IMR-90 (cell line): ENCODE measurements around the gene ACOX2. TPM values are rescaled to one million over a fixed set of nuclear protein-coding genes. Genes with fewer than 3 reads are reported as not detected.

Source experiments
- ATAC-seq: fragments of 200-7000 bp; cut with Tn5 transposase; 2 replicates; pipeline ENCODE4 v1.9.1; 2020; ENCODE audit warnings: low read depth, mild to moderate bottlenecking, moderate library complexity
- BruUV-seq: library from RNA; stranded (reverse); fragments of 400-500 nt; replicated peaks from 2 replicates; lab custom pipeline; 2021; lab: Mats Ljungman, UMichigan
- CTCF ChIA-PET: fragments of 300-600 bp; formaldehyde crosslinking; extraction: SDS; loops from one replicate; lab custom pipeline; 2021; ENCODE audit warnings: antibody characterized with exemption; lab: Yijun Ruan, JAX
- POLR2A ChIA-PET: fragments of 300-600 bp; sonication (Branson Sonifier 250); formaldehyde crosslinking; loops from one replicate; lab custom pipeline; 2022; ENCODE audit warnings: antibody characterized with exemption; ENCODE audit not compliant: unreplicated experiment; lab: Charles Lee
- DNase-seq: peaks from one replicate; pipeline ENCODE4 v3.0.0; 2013
- H2AFZ ChIP-seq: replicated peaks from 2 replicates; pipeline ENCODE3; 2013; ENCODE audit warnings: low read length, mild to moderate bottlenecking; ENCODE audit not compliant: poor library complexity
- H2AK5ac ChIP-seq: 2 replicates; pipeline ENCODE4 v1.6.1; 2013; ENCODE audit warnings: low read depth, low read length, inconsistent platforms
- H2AK9ac ChIP-seq: replicated peaks from 2 replicates; pipeline ENCODE3; 2013; ENCODE audit warnings: mild to moderate bottlenecking, low read depth, low read length, moderate library complexity; ENCODE audit not compliant: poor library complexity
- H2BK120ac ChIP-seq: 2 replicates; pipeline ENCODE4 v1.6.1; 2013; ENCODE audit warnings: low read depth, low read length, inconsistent platforms
- H2BK15ac ChIP-seq: 3 replicates; pipeline ENCODE4 v1.6.1; 2013; ENCODE audit warnings: low read depth, low read length, inconsistent platforms
- H2BK20ac ChIP-seq: 2 replicates; pipeline ENCODE4 v1.6.1; 2013; ENCODE audit warnings: low read depth, mild to moderate bottlenecking, inconsistent platforms, low read length, moderate library complexity
- H2BK5ac ChIP-seq: 2 replicates; pipeline ENCODE4 v1.6.1; 2013; ENCODE audit warnings: mild to moderate bottlenecking, low read depth, low read length, inconsistent platforms; ENCODE audit not compliant: poor library complexity, severe bottlenecking
- H3K14ac ChIP-seq: replicated peaks from 2 replicates; pipeline ENCODE4 v1.6.1; 2013; ENCODE audit warnings: low read depth, low read length, inconsistent platforms
- H3K18ac ChIP-seq: 2 replicates; pipeline ENCODE4 v1.6.1; 2013; ENCODE audit warnings: low read depth, low read length, control low read depth
- H3K23ac ChIP-seq: 2 replicates; pipeline ENCODE4 v1.6.1; 2013; ENCODE audit warnings: low read depth, low read length, inconsistent platforms
- H3K27ac ChIP-seq: 2 replicates; pipeline ENCODE4 v1.5.1; 2013; ENCODE audit warnings: mild to moderate bottlenecking, control low read depth, low read length; ENCODE audit not compliant: insufficient read depth
- H3K27me3 ChIP-seq: 2 replicates; pipeline ENCODE4 v1.6.1; 2013; ENCODE audit warnings: low read length; ENCODE audit not compliant: control insufficient read depth, insufficient read depth
- H3K36me3 ChIP-seq: 2 replicates; pipeline ENCODE4 v1.6.1; 2013; ENCODE audit warnings: low read length, mixed read lengths; ENCODE audit not compliant: control insufficient read depth, insufficient read depth
- H3K4ac ChIP-seq: 2 replicates; pipeline ENCODE4 v1.6.1; 2013; ENCODE audit warnings: low read depth, low read length, inconsistent platforms
- H3K4me1 ChIP-seq: 2 replicates; pipeline ENCODE4 v1.6.1; 2013; ENCODE audit warnings: low read length, mixed read lengths; ENCODE audit not compliant: control insufficient read depth, insufficient read depth
- H3K4me2 ChIP-seq: 2 replicates; pipeline ENCODE4 v1.6.1; 2013; ENCODE audit warnings: low read depth, mild to moderate bottlenecking, control low read depth, low read length, moderate library complexity
- H3K4me3 ChIP-seq: 2 replicates; pipeline ENCODE4 v1.5.1; 2013; ENCODE audit warnings: low read depth, mild to moderate bottlenecking, control low read depth, low read length, moderate library complexity; ENCODE audit not compliant: insufficient read depth
- H3K56ac ChIP-seq: 2 replicates; pipeline ENCODE4 v1.6.1; 2013; ENCODE audit warnings: low read length, inconsistent platforms; ENCODE audit not compliant: insufficient read depth; ENCODE audit errors: extremely low read depth
- H3K79me1 ChIP-seq, 2 experiments: 2 replicates each; pipeline ENCODE4 v1.6.1; 2013; ENCODE audit warnings: low read length in 2 of 2, inconsistent platforms in 1 of 2, low read depth in 1 of 2
- H3K9ac ChIP-seq: 2 replicates; pipeline ENCODE4 v1.6.1; 2013; ENCODE audit warnings: low read depth, low read length, control low read depth
- H3K9me1 ChIP-seq: 2 replicates; pipeline ENCODE4 v1.6.1; 2013; ENCODE audit warnings: low read length, inconsistent platforms; ENCODE audit not compliant: insufficient read depth
- H3K9me3 ChIP-seq: 2 replicates; pipeline ENCODE4 v1.6.1; 2013; ENCODE audit warnings: low read length; ENCODE audit not compliant: control insufficient read depth, insufficient read depth
- H4K20me1 ChIP-seq: 2 replicates; pipeline ENCODE4 v1.6.1; 2013; ENCODE audit warnings: low read length, inconsistent platforms; ENCODE audit not compliant: insufficient read depth
- H4K5ac ChIP-seq: 2 replicates; pipeline ENCODE4 v1.6.1; 2013; ENCODE audit warnings: mild to moderate bottlenecking, low read depth, low read length, control low read depth
- H4K8ac ChIP-seq, 2 experiments: 2 replicates each; pipeline ENCODE4 v1.6.1; 2013; ENCODE audit warnings: low read depth in 2 of 2, low read length in 2 of 2, control low read depth in 1 of 2, inconsistent platforms in 1 of 2
- H4K91ac ChIP-seq: 2 replicates; pipeline ENCODE4 v1.6.1; 2013; ENCODE audit warnings: low read depth, low read length, inconsistent platforms; ENCODE audit not compliant: insufficient read depth
- BHLHE40 ChIP-seq: fragments of 150-350 bp; IDR thresholded peaks from 2 replicates; pipeline ENCODE4 v1.6.1; 2016; ENCODE audit warnings: mild to moderate bottlenecking, low read depth, low read length
- CEBPB ChIP-seq: IDR thresholded peaks from 2 replicates; pipeline ENCODE4 v1.6.1; 2012; ENCODE audit warnings: low read depth, low read length, improper control_type of control experiment
- CHD1 ChIP-seq: IDR thresholded peaks from 2 replicates; pipeline ENCODE4 v1.6.1; 2012; ENCODE audit warnings: low read depth, low read length, improper control_type of control experiment
- FOS ChIP-seq: fragments of 150-350 bp; IDR thresholded peaks from 2 replicates; pipeline ENCODE4 v1.6.1; 2016; ENCODE audit warnings: low read depth, low read length
- MAFK ChIP-seq: IDR thresholded peaks from 2 replicates; pipeline ENCODE4 v1.6.1; 2012; ENCODE audit warnings: low read depth, low read length, improper control_type of control experiment
- MAZ ChIP-seq: IDR thresholded peaks from 2 replicates; pipeline ENCODE4 v1.6.1; 2012; ENCODE audit warnings: low read depth, mild to moderate bottlenecking, low read length, improper control_type of control experiment, moderate library complexity, borderline replicate concordance
- MXI1 ChIP-seq: IDR thresholded peaks from 2 replicates; pipeline ENCODE4 v1.6.1; 2012; ENCODE audit warnings: low read depth, mild to moderate bottlenecking, low read length, moderate library complexity, borderline replicate concordance
- NFE2L2 ChIP-seq: fragments of 150-350 bp; IDR thresholded peaks from 2 replicates; pipeline ENCODE4 v1.6.1; 2016; ENCODE audit warnings: low read depth, mild to moderate bottlenecking, low read length
- POLR2A ChIP-seq: IDR thresholded peaks from 2 replicates; pipeline ENCODE4 v1.6.1; 2012; ENCODE audit warnings: mild to moderate bottlenecking, low read depth, low read length
- RAD21 ChIP-seq: IDR thresholded peaks from 2 replicates; pipeline ENCODE4 v1.6.1; 2012; ENCODE audit warnings: low read length, improper control_type of control experiment
- RCOR1 ChIP-seq: IDR thresholded peaks from 2 replicates; pipeline ENCODE4 v1.6.1; 2012; ENCODE audit warnings: mild to moderate bottlenecking, low read length, improper control_type of control experiment; ENCODE audit not compliant: insufficient replicate concordance
- RFX5 ChIP-seq: IDR thresholded peaks from 2 replicates; pipeline ENCODE4 v1.8.0; 2012; ENCODE audit warnings: low read depth, mild to moderate bottlenecking, low read length, moderate library complexity
- SMC3 ChIP-seq: fragments of 150-350 bp; IDR thresholded peaks from 2 replicates; pipeline ENCODE4 v1.6.1; 2016; ENCODE audit warnings: low read depth, mild to moderate bottlenecking, antibody characterized with exemption, low read length, moderate library complexity
- WGBS, 2 experiments: methylation state at CpG; one replicate each; pipeline versions ENCODE4 v1.1.5 to v1.1.7; 2013; ENCODE audit warnings: missing lambda C conversion rate in 2 of 2; ENCODE audit not compliant: insufficient read length in 1 of 2; ENCODE audit errors: extremely low coverage in 2 of 2; 5-methylcytosine and 5-hydroxymethylcytosine counted together
- dilution Hi-C: fragments of 300-500 bp; cut with HindIII; formaldehyde crosslinking; loops from one replicate; pipeline ENCODE4 v1.14.3; 2018; ENCODE audit warnings: low sequenced_read_pairs; ENCODE audit not compliant: unreplicated experiment
- in situ Hi-C: fragments of 300-500 bp; cut with MboI; formaldehyde crosslinking; loops from 3 replicates; pipeline ENCODE4 v1.14.3; 2019; ENCODE audit warnings: low sequenced_read_pairs, inconsistent platforms, mixed read lengths
- intact Hi-C: fragments of 100-400 bp; cut with micrococcal nuclease; formaldehyde crosslinking; loops from 2 replicates; pipeline ENCODE4 v1.10.0; 2022
- polyA plus RNA-seq, 3 experiments: library from polyadenylated mRNA; depleted of rRNA; stranded (reverse); fragments of >200 nt; gene quantifications; 2 replicates each; pipeline ENCODE4 v1.2.3, GENCODE V29; 2012; ENCODE audit warnings: low replicate concordance in 1 of 3
- total RNA-seq: library from RNA; depleted of rRNA; stranded (reverse); fragments of >200 nt; gene quantifications from 2 replicates; pipeline ENCODE4 v1.2.3, GENCODE V29; 2012
- TF ChIP-seq, protein P1 (sequence below): fragments of 150-350 bp; IDR thresholded peaks from 2 replicates; pipeline ENCODE4 v1.6.1; 2016; ENCODE audit warnings: low read depth, mild to moderate bottlenecking, low read length, moderate library complexity, borderline replicate concordance
- TF ChIP-seq, protein P2 (sequence below): conservative IDR thresholded peaks from 2 replicates; pipeline ENCODE4 v1.5.1; 2012; ENCODE audit warnings: mild to moderate bottlenecking, low read depth, low read length, improper control_type of control experiment
- TF ChIP-seq, protein P3 (sequence below): fragments of 150-350 bp; IDR thresholded peaks from 2 replicates; pipeline ENCODE4 v1.6.1; 2017; ENCODE audit warnings: mild to moderate bottlenecking, antibody characterized with exemption, low read length, low read depth

ACOX2 gene
- total and polyA plus RNA-seq, 2 of the 4 experiments (the other 2 are of a cell fraction): 15.6 to 32.9 TPM

DNA sequence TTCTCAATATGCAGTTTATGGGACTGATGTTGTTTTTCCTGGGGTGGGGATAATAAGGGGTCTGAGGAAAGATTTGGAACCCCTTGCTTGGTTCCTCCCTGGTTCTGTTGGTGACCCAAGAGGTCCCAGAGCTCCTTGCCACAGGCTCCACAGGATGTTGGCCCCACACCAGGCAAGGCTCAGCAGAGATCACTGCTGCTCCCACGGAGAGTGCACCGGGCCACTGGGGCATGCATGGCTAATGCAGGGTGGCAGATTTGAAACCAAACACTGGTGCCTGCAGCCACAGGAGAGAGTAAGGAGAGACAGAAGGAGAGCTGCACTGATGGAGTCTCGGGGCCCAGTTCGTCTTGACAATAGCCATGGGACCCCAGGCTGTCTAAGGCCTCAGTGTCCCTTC lies 37.7 kb upstream of the ACOX2 start:
- no peaks in the 10 kb centered on the region; the same call in 1 of the 2 replicates for H3K4me1 ChIP-seq
- dilution Hi-C loops: no loop called here
- H2BK5ac ChIP-seq: no peak overlapping the region
- H3K18ac ChIP-seq: no peak overlapping the region
- H2BK20ac ChIP-seq: no peak overlapping the region
- H3K4me3 ChIP-seq: no peak overlapping the region
- H3K9ac ChIP-seq: no peak overlapping the region
- peaks cover 5% of the 10 kb centered on the region; the same call in 1 of the 2 replicates for H3K9me3 ChIP-seq
- H4K20me1 ChIP-seq: no peaks in the 10 kb centered on the region
- no peak overlapping the region for H3K23ac ChIP-seq
- CTCF ChIA-PET: interaction anchor here (0.8 kb wide), 1 partner anchor 10 kb away, joined by 4 read pairs; no protein-coding TSS in a partner anchor
- POLR2A ChIA-PET: no interaction called here
- no peak overlapping the region for H2BK15ac ChIP-seq
- H3K14ac ChIP-seq: no peak overlapping the region
- TF ChIP-seq MAZ: no peak
- TF ChIP-seq, protein P1, sequence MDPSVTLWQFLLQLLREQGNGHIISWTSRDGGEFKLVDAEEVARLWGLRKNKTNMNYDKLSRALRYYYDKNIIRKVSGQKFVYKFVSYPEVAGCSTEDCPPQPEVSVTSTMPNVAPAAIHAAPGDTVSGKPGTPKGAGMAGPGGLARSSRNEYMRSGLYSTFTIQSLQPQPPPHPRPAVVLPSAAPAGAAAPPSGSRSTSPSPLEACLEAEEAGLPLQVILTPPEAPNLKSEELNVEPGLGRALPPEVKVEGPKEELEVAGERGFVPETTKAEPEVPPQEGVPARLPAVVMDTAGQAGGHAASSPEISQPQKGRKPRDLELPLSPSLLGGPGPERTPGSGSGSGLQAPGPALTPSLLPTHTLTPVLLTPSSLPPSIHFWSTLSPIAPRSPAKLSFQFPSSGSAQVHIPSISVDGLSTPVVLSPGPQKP: no peak
- TF ChIP-seq, protein P2, sequence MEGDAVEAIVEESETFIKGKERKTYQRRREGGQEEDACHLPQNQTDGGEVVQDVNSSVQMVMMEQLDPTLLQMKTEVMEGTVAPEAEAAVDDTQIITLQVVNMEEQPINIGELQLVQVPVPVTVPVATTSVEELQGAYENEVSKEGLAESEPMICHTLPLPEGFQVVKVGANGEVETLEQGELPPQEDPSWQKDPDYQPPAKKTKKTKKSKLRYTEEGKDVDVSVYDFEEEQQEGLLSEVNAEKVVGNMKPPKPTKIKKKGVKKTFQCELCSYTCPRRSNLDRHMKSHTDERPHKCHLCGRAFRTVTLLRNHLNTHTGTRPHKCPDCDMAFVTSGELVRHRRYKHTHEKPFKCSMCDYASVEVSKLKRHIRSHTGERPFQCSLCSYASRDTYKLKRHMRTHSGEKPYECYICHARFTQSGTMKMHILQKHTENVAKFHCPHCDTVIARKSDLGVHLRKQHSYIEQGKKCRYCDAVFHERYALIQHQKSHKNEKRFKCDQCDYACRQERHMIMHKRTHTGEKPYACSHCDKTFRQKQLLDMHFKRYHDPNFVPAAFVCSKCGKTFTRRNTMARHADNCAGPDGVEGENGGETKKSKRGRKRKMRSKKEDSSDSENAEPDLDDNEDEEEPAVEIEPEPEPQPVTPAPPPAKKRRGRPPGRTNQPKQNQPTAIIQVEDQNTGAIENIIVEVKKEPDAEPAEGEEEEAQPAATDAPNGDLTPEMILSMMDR: no peak
- TF ChIP-seq, protein P3, sequence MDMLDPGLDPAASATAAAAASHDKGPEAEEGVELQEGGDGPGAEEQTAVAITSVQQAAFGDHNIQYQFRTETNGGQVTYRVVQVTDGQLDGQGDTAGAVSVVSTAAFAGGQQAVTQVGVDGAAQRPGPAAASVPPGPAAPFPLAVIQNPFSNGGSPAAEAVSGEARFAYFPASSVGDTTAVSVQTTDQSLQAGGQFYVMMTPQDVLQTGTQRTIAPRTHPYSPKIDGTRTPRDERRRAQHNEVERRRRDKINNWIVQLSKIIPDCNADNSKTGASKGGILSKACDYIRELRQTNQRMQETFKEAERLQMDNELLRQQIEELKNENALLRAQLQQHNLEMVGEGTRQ: no peak
- TF ChIP-seq FOS: no peak
- TF ChIP-seq NFE2L2: no peak
- TF ChIP-seq RCOR1: no peak
- no peak for TF ChIP-seq POLR2A
- TF ChIP-seq SMC3: no peak
- TF ChIP-seq CEBPB: no peak
- TF ChIP-seq RFX5: no peak
- no peak for TF ChIP-seq CHD1
- TF ChIP-seq BHLHE40: no peak
- TF ChIP-seq MXI1: no peak
- TF ChIP-seq RAD21: no peak
- no peak for TF ChIP-seq MAFK
- H2AK5ac ChIP-seq: no peak overlapping the region
- H2AFZ ChIP-seq: no peak overlapping the region
- no peak overlapping the region for H3K27ac ChIP-seq
- no TSS peak for BruUV-seq
- H3K9me1 ChIP-seq: no peaks in the 10 kb centered on the region
- no peak overlapping the region for H3K4ac ChIP-seq
- no peaks in the 10 kb centered on the region for H3K36me3 ChIP-seq
- no peak overlapping the region for H3K56ac ChIP-seq
- H3K27me3 ChIP-seq: peaks cover 18% of the 10 kb centered on the region
- no peak overlapping the region for H3K4me2 ChIP-seq
- H4K5ac ChIP-seq: no peak overlapping the region
- no peak overlapping the region for H4K91ac ChIP-seq
- in situ Hi-C loops: loop anchor here (25.0 kb wide), 1 partner anchor 413 kb away; no protein-coding TSS in a partner anchor
- no peaks in the 10 kb centered on the region for H3K79me1 ChIP-seq
- H2AK9ac ChIP-seq: no peak overlapping the region
- no peak overlapping the region for H4K8ac ChIP-seq
- H2BK120ac ChIP-seq: no peak overlapping the region
- intact Hi-C loops: no loop called here
- no CpG with 5 or more reads among the region's 4 CpGs for WGBS, 2 experiments
- DNase-seq: no peak
- ATAC-seq: no peak
